HepG2 (cell line): ENCODE results near the gene RIBC1. TPM values are rescaled to one million over a fixed set of nuclear protein-coding genes. Genes with fewer than 3 reads are reported as not detected.

Source experiments
- ATAC-seq: fragments of 200-7000 bp; cut with Tn5 transposase; 3 replicates; pipeline ENCODE4 v1.9.1; 2020; ENCODE audit warnings: mild to moderate bottlenecking, moderate library complexity
- BruUV-seq: library from RNA; stranded (reverse); fragments of 400-500 nt; replicated peaks from 2 replicates; lab custom pipeline; 2021; lab: Mats Ljungman, UMichigan
- CTCF ChIA-PET: fragments of 300-600 bp; formaldehyde crosslinking; extraction: SDS; loops from one replicate; lab custom pipeline; 2021; ENCODE audit warnings: low total read pairs, inconsistent platforms, low intra/inter-chr PET ratio; lab: Yijun Ruan, JAX
- POLR2A ChIA-PET: fragments of 350-600 bp; sonication (Branson Sonifier 250); formaldehyde crosslinking; loops from one replicate; lab custom pipeline; 2020; ENCODE audit warnings: antibody characterized with exemption, inconsistent platforms; lab: Yijun Ruan, JAX
- DNase-seq: peaks from one replicate; pipeline ENCODE4 v3.0.0-alpha.2; 2015; ENCODE audit warnings: low spot score
- FAIRE-seq: peaks from 3 replicates; lab custom pipeline; 2011; peaks lifted over from hg19 to GRCh38; lab: Jason Lieb, UNC
- H2AFZ ChIP-seq: one replicate; pipeline ENCODE4 v1.6.1; 2011; ENCODE audit warnings: low read length, inconsistent platforms
- H3K27ac ChIP-seq: fragments of 300-600 bp; 3 replicates; pipeline ENCODE4 v1.8.0; 2011; ENCODE audit warnings: mixed run types, mild to moderate bottlenecking, mixed read lengths, low read length, inconsistent platforms; ENCODE audit not compliant: insufficient read depth; ENCODE audit errors: extremely low read length
- H3K27me3 ChIP-seq, 2 experiments: fragments of 200-600 bp in 1 of 2; 2 replicates in 1 of 2; 3 replicates in 1 of 2; pipeline versions ENCODE4 v1.6.0 to v1.8.0; 2011; ENCODE audit warnings: low read length in 2 of 2, mild to moderate bottlenecking in 2 of 2, moderate library complexity in 2 of 2, inconsistent platforms in 1 of 2; ENCODE audit not compliant: insufficient read depth in 2 of 2, control insufficient read depth in 1 of 2
- H3K36me3 ChIP-seq, 2 experiments: fragments of 200-600 bp in 1 of 2; replicated peaks in 1 of 2; 2 replicates in 1 of 2; 3 replicates in 1 of 2; pipeline versions ENCODE4 v1.5.1 to v1.8.0; 2011; ENCODE audit warnings: low read length in 2 of 2, inconsistent platforms in 1 of 2; ENCODE audit not compliant: insufficient read depth in 2 of 2, control insufficient read depth in 1 of 2
- H3K4me1 ChIP-seq: 2 replicates; pipeline ENCODE4 v1.5.1; 2012; ENCODE audit warnings: low read length, inconsistent platforms; ENCODE audit not compliant: insufficient read depth
- H3K4me2 ChIP-seq: 2 replicates; pipeline ENCODE4 v1.6.0; 2011; ENCODE audit warnings: low read depth, low read length, inconsistent platforms
- H3K4me3 ChIP-seq, 3 experiments: fragments of 200-600 bp in 1 of 3; sonication (generic), shearing (Covaris generic) in 1 of 3; replicated peaks in 1 of 3; 2 replicates each; pipeline ENCODE4 v1.5.1; 2011 to 2016; ENCODE audit warnings: low read length in 3 of 3, inconsistent platforms in 2 of 3, low read depth in 2 of 3, mild to moderate bottlenecking in 2 of 3, control low read depth in 1 of 3, mixed read lengths in 1 of 3; ENCODE audit not compliant: insufficient read depth in 1 of 3
- H3K79me2 ChIP-seq: one replicate; pipeline ENCODE4 v1.6.1; 2011; ENCODE audit warnings: low read length, inconsistent platforms; ENCODE audit not compliant: insufficient read depth
- H3K9ac ChIP-seq: 2 replicates; pipeline ENCODE4 v1.6.0; 2011; ENCODE audit warnings: mild to moderate bottlenecking, low read depth, low read length, inconsistent platforms; ENCODE audit not compliant: insufficient read depth
- H3K9me3 ChIP-seq: 2 replicates; pipeline ENCODE4 v1.5.1; 2012; ENCODE audit warnings: mild to moderate bottlenecking, low read length
- H4K20me1 ChIP-seq: 2 replicates; pipeline ENCODE4 v1.6.0; 2011; ENCODE audit warnings: inconsistent platforms, mild to moderate bottlenecking, low read length, moderate library complexity; ENCODE audit not compliant: insufficient read depth
- GFI1 ChIP-seq: sonication (generic); formaldehyde crosslinking; IDR thresholded peaks from 2 replicates; pipeline ENCODE4 v1.5.0; 2020; ENCODE audit warnings: missing genetic modification reagents, mild to moderate bottlenecking, borderline replicate concordance
- HNRNPLL ChIP-seq: fragments of 200-400 bp; formaldehyde crosslinking; IDR thresholded peaks from 2 replicates; pipeline ENCODE4 v1.6.1; 2017; ENCODE audit warnings: mild to moderate bottlenecking, low read depth, low read length; ENCODE audit not compliant: poor library complexity, severe bottlenecking
- KDM1A ChIP-seq: IDR thresholded peaks from 2 replicates; pipeline ENCODE4 v1.6.1; 2016; ENCODE audit warnings: missing compliant biosample characterization
- PTBP1 ChIP-seq: fragments of 200-400 bp; formaldehyde crosslinking; IDR thresholded peaks from 2 replicates; pipeline ENCODE4 v1.6.1; 2018; ENCODE audit warnings: low read length, low read depth; ENCODE audit not compliant: poor library complexity, severe bottlenecking
- SP2 ChIP-seq: sonication (generic); formaldehyde crosslinking; IDR thresholded peaks from 2 replicates; pipeline ENCODE4 v1.5.1; 2020; ENCODE audit warnings: mild to moderate bottlenecking, missing genetic modification reagents
- THAP11 ChIP-seq: IDR thresholded peaks from 2 replicates; pipeline ENCODE4 v1.6.1; 2016; ENCODE audit warnings: missing biosample characterization, missing genetic modification reagents
- ZBTB7B ChIP-seq: sonication (generic); formaldehyde crosslinking; IDR thresholded peaks from 2 replicates; pipeline ENCODE4 v1.4.0; 2020; ENCODE audit warnings: missing genetic modification reagents
- ZNF549 ChIP-seq: sonication (generic); formaldehyde crosslinking; IDR thresholded peaks from 2 replicates; pipeline ENCODE4 v1.5.0; 2020; ENCODE audit warnings: missing genetic modification reagents
- WGBS: methylation state at CpG from one replicate; pipeline ENCODE4 v1.1.6; 2017; ENCODE audit warnings: low lambda C conversion rate; 5-methylcytosine and 5-hydroxymethylcytosine counted together
- in situ Hi-C: cut with HindIII; loops from 2 replicates; pipeline ENCODE4 v1.10.0; 2017; ENCODE audit warnings: low pct_unique_long_range_greater_than_20kb; ENCODE audit not compliant: extremely low pct_ligation_motif_present
- intact Hi-C: fragments of 100-400 bp; cut with micrococcal nuclease; formaldehyde crosslinking; loops from one replicate; pipeline ENCODE4 v1.10.0; 2022; ENCODE audit not compliant: unreplicated experiment
- polyA plus RNA-seq, 8 experiments: library from polyadenylated mRNA; depleted of rRNA in 3 of 8; stranded (reverse) in 7 of 8; unstranded in 1 of 8; fragments of >200 nt; fragmentation: Illumina TruSeq in 4 of 8; extraction: Trizol in 4 of 8; gene quantifications; 2 replicates each; pipeline versions ENCODE4 v1.2.1 to v1.2.3, GENCODE V29; 2011 to 2016; ENCODE audit warnings: low read depth in 4 of 8, missing spikeins in 1 of 8, mixed read lengths in 1 of 8; ENCODE audit not compliant: insufficient read depth in 1 of 8
- total RNA-seq, 5 experiments: library from RNA; depleted of rRNA; stranded (reverse); fragments of >200 nt; fragmentation: Illumina TruSeq; extraction: Trizol; gene quantifications; 2 replicates each; pipeline ENCODE4 v1.2.3, GENCODE V29; 2016; ENCODE audit warnings: low read depth in 1 of 5
- TF ChIP-seq, protein P1 (sequence below): sonication (generic); formaldehyde crosslinking; IDR thresholded peaks from 2 replicates; pipeline ENCODE4 v1.8.1; 2022; ENCODE audit warnings: low read depth, mild to moderate bottlenecking, missing genetic modification reagents
- TF ChIP-seq, protein P2 (sequence below): sonication (generic); formaldehyde crosslinking; IDR thresholded peaks from 2 replicates; pipeline ENCODE4 v1.4.0; 2020; ENCODE audit warnings: missing genetic modification reagents
- TF ChIP-seq, protein P3 (sequence below): sonication (generic); formaldehyde crosslinking; IDR thresholded peaks from 2 replicates; pipeline ENCODE4 v1.9.0; 2021; ENCODE audit warnings: missing genetic modification reagents, mild to moderate bottlenecking, borderline replicate concordance

RIBC1 gene
- total and polyA plus RNA-seq, 2 of the 13 experiments (the other 11 are each of a cell fraction or from before 2014, with no cell fraction given), result 0.55 TPM; not detected in 1

DNA sequence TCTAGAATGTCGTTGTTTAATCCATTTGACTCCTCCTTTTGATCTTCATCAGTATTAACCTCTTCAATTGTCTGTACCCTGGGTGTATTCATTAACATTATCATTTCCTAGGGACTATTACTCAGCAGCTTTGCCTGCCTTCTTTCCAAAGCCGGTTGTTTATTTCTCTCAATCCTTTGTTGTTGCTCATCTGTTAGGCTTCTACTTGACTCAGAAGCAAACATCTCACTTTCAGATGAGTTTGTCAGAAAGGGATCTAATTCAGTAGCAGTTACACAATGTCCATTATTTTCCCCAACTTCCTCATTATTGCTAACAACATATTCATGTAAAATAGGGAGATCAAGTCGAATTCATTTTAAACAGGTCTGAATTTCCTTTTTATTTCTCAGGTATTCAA lies 33.6 kb downstream of the RIBC1 start:
- H3K27ac ChIP-seq, result no peak overlapping the region
- in situ Hi-C loops, result no loop called here
- H3K9me3 ChIP-seq, result no peaks in the 10 kb centered on the region
- H3K9ac ChIP-seq, result no peak overlapping the region
- no peaks in the 10 kb centered on the region for H3K79me2 ChIP-seq
- no peaks in the 10 kb centered on the region for H4K20me1 ChIP-seq
- ChIA-PET POLR2A (no interaction called here), CTCF (no interaction called here)
- TF ChIP-seq KDM1A (CRISPR knock-in tag), result no peak
- TF ChIP-seq PTBP1, result no peak
- no peak for TF ChIP-seq GFI1 (CRISPR knock-in tag)
- no peak for TF ChIP-seq SP2 (CRISPR knock-in tag)
- TF ChIP-seq ZBTB7B, result no peak
- no peak for TF ChIP-seq THAP11 (CRISPR knock-in tag)
- TF ChIP-seq, protein P1, sequence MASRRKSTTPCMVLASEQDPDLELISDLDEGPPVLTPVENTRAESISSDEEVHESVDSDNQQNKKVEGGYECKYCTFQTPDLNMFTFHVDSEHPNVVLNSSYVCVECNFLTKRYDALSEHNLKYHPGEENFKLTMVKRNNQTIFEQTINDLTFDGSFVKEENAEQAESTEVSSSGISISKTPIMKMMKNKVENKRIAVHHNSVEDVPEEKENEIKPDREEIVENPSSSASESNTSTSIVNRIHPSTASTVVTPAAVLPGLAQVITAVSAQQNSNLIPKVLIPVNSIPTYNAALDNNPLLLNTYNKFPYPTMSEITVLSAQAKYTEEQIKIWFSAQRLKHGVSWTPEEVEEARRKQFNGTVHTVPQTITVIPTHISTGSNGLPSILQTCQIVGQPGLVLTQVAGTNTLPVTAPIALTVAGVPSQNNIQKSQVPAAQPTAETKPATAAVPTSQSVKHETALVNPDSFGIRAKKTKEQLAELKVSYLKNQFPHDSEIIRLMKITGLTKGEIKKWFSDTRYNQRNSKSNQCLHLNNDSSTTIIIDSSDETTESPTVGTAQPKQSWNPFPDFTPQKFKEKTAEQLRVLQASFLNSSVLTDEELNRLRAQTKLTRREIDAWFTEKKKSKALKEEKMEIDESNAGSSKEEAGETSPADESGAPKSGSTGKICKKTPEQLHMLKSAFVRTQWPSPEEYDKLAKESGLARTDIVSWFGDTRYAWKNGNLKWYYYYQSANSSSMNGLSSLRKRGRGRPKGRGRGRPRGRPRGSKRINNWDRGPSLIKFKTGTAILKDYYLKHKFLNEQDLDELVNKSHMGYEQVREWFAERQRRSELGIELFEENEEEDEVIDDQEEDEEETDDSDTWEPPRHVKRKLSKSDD (CRISPR knock-in tag), result no peak
- TF ChIP-seq HNRNPLL, result no peak
- TF ChIP-seq, protein P2, sequence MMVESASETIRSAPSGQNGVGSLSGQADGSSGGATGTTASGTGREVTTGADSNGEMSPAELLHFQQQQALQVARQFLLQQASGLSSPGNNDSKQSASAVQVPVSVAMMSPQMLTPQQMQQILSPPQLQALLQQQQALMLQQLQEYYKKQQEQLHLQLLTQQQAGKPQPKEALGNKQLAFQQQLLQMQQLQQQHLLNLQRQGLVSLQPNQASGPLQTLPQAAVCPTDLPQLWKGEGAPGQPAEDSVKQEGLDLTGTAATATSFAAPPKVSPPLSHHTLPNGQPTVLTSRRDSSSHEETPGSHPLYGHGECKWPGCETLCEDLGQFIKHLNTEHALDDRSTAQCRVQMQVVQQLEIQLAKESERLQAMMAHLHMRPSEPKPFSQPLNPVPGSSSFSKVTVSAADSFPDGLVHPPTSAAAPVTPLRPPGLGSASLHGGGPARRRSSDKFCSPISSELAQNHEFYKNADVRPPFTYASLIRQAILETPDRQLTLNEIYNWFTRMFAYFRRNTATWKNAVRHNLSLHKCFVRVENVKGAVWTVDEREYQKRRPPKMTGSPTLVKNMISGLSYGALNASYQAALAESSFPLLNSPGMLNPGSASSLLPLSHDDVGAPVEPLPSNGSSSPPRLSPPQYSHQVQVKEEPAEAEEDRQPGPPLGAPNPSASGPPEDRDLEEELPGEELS (CRISPR knock-in tag), result no peak
- no peak for TF ChIP-seq ZNF549 (CRISPR knock-in tag)
- TF ChIP-seq, protein P3, sequence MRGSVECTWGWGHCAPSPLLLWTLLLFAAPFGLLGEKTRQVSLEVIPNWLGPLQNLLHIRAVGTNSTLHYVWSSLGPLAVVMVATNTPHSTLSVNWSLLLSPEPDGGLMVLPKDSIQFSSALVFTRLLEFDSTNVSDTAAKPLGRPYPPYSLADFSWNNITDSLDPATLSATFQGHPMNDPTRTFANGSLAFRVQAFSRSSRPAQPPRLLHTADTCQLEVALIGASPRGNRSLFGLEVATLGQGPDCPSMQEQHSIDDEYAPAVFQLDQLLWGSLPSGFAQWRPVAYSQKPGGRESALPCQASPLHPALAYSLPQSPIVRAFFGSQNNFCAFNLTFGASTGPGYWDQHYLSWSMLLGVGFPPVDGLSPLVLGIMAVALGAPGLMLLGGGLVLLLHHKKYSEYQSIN (CRISPR knock-in tag), result no peak
- H2AFZ ChIP-seq, result no peak overlapping the region
- WGBS, result 0% methylated on average over 3 of the region's 3 CpGs
- H3K36me3 ChIP-seq, result no peaks in the 10 kb centered on the region
- H3K4me3 ChIP-seq, result no peak overlapping the region
- FAIRE-seq (no peak), DNase-seq (no peak), ATAC-seq (no peak)
- no peaks in the 10 kb centered on the region for H3K4me1 ChIP-seq
- no peaks in the 10 kb centered on the region for H3K27me3 ChIP-seq
- H3K4me2 ChIP-seq, result no peak overlapping the region
- intact Hi-C loops, result no loop called here
- no TSS peak for BruUV-seq
